ENCODE results near the gene SH3PXD2A.

Gene SH3PXD2A

DNA sequence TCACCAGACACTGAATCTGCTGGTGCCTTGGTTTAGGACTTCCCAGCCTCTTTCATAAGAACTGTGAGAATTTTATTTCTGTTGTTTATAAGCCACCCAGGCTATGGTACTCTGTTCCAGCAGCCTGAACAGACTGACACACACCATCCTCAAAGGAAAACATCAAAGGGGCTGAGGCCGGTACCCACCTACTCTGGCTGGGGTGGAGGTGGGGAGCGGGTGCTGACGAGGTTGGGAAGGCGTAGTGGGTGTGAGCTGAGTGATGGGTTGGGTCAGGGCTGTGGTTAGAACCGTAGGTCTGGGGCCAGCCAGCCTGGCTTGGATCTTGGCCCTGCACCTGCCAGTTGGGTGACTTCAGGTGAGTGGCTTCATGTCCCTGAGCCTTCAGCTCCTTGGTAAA lies 136.3 kb downstream of the SH3PXD2A start:
- TF ChIP-seq ZFX (IDR thresholded peaks at IDR 0.05): no peak
- TF ChIP-seq, protein P1, sequence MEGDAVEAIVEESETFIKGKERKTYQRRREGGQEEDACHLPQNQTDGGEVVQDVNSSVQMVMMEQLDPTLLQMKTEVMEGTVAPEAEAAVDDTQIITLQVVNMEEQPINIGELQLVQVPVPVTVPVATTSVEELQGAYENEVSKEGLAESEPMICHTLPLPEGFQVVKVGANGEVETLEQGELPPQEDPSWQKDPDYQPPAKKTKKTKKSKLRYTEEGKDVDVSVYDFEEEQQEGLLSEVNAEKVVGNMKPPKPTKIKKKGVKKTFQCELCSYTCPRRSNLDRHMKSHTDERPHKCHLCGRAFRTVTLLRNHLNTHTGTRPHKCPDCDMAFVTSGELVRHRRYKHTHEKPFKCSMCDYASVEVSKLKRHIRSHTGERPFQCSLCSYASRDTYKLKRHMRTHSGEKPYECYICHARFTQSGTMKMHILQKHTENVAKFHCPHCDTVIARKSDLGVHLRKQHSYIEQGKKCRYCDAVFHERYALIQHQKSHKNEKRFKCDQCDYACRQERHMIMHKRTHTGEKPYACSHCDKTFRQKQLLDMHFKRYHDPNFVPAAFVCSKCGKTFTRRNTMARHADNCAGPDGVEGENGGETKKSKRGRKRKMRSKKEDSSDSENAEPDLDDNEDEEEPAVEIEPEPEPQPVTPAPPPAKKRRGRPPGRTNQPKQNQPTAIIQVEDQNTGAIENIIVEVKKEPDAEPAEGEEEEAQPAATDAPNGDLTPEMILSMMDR (conservative IDR thresholded peaks at IDR 0.05): no peak
- H3K27ac ChIP-seq: no peak overlapping the region

DNA sequence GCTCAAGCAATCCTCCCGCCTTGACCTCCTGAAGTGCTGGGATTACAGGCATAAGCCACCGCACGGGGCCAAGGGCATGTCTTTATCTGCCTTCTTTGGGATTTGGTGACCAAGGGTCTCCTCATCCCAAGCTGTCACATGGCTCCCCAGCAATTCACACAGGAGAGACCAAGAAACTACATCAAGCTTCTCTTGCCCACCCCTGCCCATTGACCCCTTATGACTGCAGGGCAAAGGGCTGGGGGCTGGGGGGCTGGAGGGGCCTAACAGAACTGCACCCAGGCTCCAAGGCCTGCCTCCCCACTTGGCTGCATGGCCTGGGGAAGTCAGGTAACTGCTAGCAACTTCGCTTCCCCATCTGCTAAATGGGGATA lies 137.1 kb downstream of the SH3PXD2A start:
- H3K27ac ChIP-seq: no peak overlapping the region
- TF ChIP-seq, protein P1 (conservative IDR thresholded peaks at IDR 0.05): no peak
- TF ChIP-seq ZFX (IDR thresholded peaks at IDR 0.05): no peak

GRCh38 chr10:103717341-103718246 lies 137.8 kb downstream of the SH3PXD2A start:
- TF ChIP-seq, protein P1 (conservative IDR thresholded peaks at IDR 0.05): no peak
- TF ChIP-seq ZFX (IDR thresholded peaks at IDR 0.05): no peak
- H3K27ac ChIP-seq: no peak overlapping the region

DNA sequence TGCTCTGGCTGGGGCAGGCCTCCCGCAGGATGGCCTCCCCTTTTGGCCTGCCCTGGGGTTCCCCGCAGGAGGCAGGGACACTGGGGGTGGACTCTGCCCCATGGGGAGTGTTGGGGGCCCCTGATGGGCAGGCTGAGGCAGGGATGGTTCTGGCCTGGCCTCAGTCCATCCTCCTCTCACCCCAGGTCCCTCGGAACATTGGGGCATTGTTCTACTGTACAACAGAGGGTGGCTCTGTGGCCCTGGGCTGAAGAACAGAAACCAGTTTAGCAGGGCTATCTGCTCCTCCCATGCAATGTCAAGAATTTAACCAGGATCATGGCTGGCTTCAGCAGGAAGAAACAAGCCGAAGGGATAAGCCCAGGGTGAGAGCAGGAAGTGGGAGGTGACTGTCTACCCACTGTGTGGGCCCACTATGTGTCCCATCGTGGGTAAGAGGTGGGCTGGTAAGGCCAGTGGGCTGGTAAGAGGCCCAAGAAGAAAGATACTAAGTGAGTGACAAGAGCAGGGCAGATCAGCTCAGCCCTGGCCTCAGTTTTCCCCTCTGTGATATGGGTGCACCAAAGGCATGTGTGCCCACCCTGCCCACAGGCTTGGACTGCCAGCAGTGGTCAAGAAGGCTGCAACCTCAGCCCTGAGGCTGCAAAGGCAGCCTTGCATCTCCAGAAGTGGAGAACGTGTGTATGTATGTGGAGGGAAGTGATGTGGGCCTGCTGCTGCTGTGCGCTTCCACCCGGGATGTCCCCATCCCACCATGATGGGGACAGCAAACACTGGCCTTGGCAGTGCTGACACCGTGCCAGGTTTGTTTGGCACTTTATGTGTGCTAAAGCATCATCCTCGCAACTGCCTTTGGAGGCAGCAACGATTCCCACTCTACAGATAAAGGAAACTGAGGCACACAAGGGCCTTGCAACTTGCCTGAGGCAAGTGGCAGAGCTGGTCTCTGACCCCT lies 138.9 kb downstream of the SH3PXD2A start:
- 0 out of 2 replicates have a peak, but pooled peaks have one; percentile 9 for TF ChIP-seq ZFX (IDR thresholded peaks at IDR 0.05)
- TF ChIP-seq, protein P1 (conservative IDR thresholded peaks at IDR 0.05): no peak
- peak overlapping the region; percentile 42 for H3K27ac ChIP-seq

DNA sequence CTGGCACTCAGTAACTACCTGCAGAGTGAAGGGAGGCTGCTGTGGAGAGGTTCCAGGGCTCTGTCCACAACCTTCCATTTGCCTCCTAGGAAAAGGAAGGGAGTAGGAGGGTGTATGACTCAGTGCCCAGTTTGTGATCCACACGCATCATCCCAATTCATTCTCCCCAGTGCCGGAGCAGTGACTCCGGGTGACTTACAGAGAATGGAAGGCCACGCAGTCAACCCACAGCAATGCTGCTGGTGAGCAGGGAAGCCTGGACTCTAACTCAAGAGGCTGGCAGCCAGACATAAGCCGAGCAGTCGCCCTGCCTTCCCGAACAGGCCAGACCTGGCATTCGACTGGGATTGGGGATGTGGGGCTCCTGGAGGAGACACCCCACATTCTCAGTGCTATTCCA lies 139.9 kb downstream of the SH3PXD2A start:
- TF ChIP-seq, protein P1 (conservative IDR thresholded peaks at IDR 0.05): no peak
- TF ChIP-seq ZFX (IDR thresholded peaks at IDR 0.05): no peak
- H3K27ac ChIP-seq: no peak overlapping the region

GRCh38 chr10:103714232-103714891 lies 141.0 kb downstream of the SH3PXD2A start:
- no peak overlapping the region for H3K27ac ChIP-seq
- TF ChIP-seq, protein P1 (conservative IDR thresholded peaks at IDR 0.05): no peak
- no peak for TF ChIP-seq ZFX (IDR thresholded peaks at IDR 0.05)

Measured in C4-2B (cell line).